ENCODE measurements around the gene SOX18. TPM values are rescaled to one million over a fixed set of nuclear protein-coding genes. Genes with fewer than 3 reads are reported as not detected.
A peak's percentile ranks its signal among the peaks of the same experiment; 100 is the strongest.

SOX18 gene
- total and polyA plus RNA-seq, 2 donors (not counting 1 experiment from before 2014, with no cell fraction given), result not detected

DNA sequence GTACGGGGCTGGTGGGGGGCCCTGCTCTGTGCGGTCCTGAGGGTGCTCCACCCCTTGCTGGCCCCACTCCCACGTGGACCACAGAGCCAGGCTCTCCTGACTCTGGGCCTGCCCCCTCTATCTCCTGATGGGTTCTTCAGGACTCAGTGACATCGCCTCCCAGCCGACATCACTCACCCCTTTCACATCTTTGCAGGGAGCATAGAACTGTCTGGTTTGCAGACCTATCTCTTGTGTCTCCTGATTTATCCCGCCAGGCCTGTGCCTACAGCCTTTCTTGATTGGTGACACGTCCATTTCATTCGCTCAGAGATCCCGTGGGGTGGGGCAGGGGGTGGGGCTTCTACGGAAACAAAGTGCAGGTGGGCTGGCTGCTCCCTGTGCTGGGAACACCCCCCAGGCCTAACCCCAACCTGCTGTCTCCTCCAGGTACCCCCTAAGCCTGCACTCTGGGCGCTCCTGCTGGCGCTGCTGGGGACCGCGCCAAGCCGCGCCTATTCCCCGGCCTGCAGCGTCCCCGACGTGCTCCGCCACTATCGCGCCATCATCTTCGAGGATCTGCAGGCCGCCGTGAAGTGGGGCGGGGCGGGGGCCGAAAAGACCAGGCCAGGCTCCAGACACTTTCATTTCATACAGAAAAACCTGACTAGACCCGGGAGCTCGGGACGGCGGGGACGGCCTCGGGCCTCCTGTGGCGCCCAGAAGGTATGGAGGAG is 11.8 kb downstream of the SOX18 start:
- Histone ChIP-seq H3K27me3 (ENCODE audit: control insufficient read depth, insufficient read depth, low read length) (peaks cover 26% of the 10 kb centered on the region), H3K36me3 (ENCODE audit: control insufficient read depth, insufficient read depth, low read length) (peaks cover 6% of the 10 kb centered on the region), H3K4me2 (ENCODE audit: extremely low read depth, insufficient read depth, low read length) (no peak overlapping the region), H4K20me1 (ENCODE audit: control insufficient read depth, extremely low read depth, insufficient read depth, low read length) (no peaks in the 10 kb centered on the region), H3K4me3 (replicated peaks in 1 of 4; ENCODE audit: control extremely low read depth in 1 of 4, insufficient read depth in 1 of 4, low read depth in 3 of 4, low read length in 4 of 4) (no peak overlapping the region), H3K4me1 (ENCODE audit: control insufficient read depth, extremely low read depth, insufficient read depth, low read length) (no peaks in the 10 kb centered on the region), H3K9ac (ENCODE audit: insufficient read depth, low read length) (no peak overlapping the region), H3K27ac (ENCODE audit: insufficient read depth, low read length) (no peak overlapping the region), H3K9me3 (ENCODE audit: control insufficient read depth, insufficient read depth, low read depth, low read length) (no peaks in the 10 kb centered on the region), H2AFZ (ENCODE audit: low read length) (no peak overlapping the region), H3K79me2 (ENCODE audit: control insufficient read depth, insufficient read depth, low read length) (no peaks in the 10 kb centered on the region)
- TF ChIP-seq EZH2 (IDR thresholded peaks at IDR 0.05; ENCODE audit: low read length, missing control alignments), result peak; percentile 56
- TF ChIP-seq, protein P1, sequence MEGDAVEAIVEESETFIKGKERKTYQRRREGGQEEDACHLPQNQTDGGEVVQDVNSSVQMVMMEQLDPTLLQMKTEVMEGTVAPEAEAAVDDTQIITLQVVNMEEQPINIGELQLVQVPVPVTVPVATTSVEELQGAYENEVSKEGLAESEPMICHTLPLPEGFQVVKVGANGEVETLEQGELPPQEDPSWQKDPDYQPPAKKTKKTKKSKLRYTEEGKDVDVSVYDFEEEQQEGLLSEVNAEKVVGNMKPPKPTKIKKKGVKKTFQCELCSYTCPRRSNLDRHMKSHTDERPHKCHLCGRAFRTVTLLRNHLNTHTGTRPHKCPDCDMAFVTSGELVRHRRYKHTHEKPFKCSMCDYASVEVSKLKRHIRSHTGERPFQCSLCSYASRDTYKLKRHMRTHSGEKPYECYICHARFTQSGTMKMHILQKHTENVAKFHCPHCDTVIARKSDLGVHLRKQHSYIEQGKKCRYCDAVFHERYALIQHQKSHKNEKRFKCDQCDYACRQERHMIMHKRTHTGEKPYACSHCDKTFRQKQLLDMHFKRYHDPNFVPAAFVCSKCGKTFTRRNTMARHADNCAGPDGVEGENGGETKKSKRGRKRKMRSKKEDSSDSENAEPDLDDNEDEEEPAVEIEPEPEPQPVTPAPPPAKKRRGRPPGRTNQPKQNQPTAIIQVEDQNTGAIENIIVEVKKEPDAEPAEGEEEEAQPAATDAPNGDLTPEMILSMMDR (conservative IDR thresholded peaks at IDR 0.05 in 1 of 2, IDR thresholded peaks at IDR 0.05 in 1 of 2; ENCODE audit: low read depth in 1 of 2, low read length in 2 of 2), result no peak
- no peak for DNase-seq (ENCODE audit: low read depth in 2 of 2)

DNA sequence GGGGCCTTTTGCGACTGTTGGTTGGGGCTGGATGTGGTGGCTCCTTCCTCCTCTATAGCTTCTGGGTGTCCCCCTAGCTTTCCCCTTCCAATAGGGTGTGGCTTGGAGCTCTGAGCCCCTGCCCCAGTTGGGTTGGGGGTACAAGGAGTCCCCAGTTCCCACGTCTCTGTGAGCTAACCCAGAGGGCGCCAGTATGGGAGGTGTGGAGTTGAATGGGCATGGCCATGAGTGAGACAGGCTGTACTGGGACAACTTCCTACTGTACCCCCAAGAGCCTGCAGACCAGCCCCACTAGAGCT is 12.3 kb downstream of the SOX18 start:
- no peaks in the 10 kb centered on the region for H3K79me2 ChIP-seq (ENCODE audit: control insufficient read depth, insufficient read depth, low read length)
- no peak overlapping the region for H3K4me2 ChIP-seq (ENCODE audit: extremely low read depth, insufficient read depth, low read length)
- no peak overlapping the region for H3K4me3 ChIP-seq (replicated peaks in 1 of 4; ENCODE audit: control extremely low read depth in 1 of 4, insufficient read depth in 1 of 4, low read depth in 3 of 4, low read length in 4 of 4)
- no peaks in the 10 kb centered on the region for H3K4me1 ChIP-seq (ENCODE audit: control insufficient read depth, extremely low read depth, insufficient read depth, low read length)
- DNase-seq (ENCODE audit: low read depth in 2 of 2), result no peak
- no peaks in the 10 kb centered on the region for H4K20me1 ChIP-seq (ENCODE audit: control insufficient read depth, extremely low read depth, insufficient read depth, low read length)
- no peak overlapping the region for H3K27ac ChIP-seq (ENCODE audit: insufficient read depth, low read length)
- peaks cover 8% of the 10 kb centered on the region for H3K36me3 ChIP-seq (ENCODE audit: control insufficient read depth, insufficient read depth, low read length)
- H3K9ac ChIP-seq (ENCODE audit: insufficient read depth, low read length), result no peak overlapping the region
- TF ChIP-seq, protein P1 (conservative IDR thresholded peaks at IDR 0.05 in 1 of 2, IDR thresholded peaks at IDR 0.05 in 1 of 2; ENCODE audit: low read depth in 1 of 2, low read length in 2 of 2), result no peak
- H2AFZ ChIP-seq (ENCODE audit: low read length), result no peak overlapping the region
- peaks cover 23% of the 10 kb centered on the region for H3K27me3 ChIP-seq (ENCODE audit: control insufficient read depth, insufficient read depth, low read length)
- no peaks in the 10 kb centered on the region for H3K9me3 ChIP-seq (ENCODE audit: control insufficient read depth, insufficient read depth, low read depth, low read length)

DNA sequence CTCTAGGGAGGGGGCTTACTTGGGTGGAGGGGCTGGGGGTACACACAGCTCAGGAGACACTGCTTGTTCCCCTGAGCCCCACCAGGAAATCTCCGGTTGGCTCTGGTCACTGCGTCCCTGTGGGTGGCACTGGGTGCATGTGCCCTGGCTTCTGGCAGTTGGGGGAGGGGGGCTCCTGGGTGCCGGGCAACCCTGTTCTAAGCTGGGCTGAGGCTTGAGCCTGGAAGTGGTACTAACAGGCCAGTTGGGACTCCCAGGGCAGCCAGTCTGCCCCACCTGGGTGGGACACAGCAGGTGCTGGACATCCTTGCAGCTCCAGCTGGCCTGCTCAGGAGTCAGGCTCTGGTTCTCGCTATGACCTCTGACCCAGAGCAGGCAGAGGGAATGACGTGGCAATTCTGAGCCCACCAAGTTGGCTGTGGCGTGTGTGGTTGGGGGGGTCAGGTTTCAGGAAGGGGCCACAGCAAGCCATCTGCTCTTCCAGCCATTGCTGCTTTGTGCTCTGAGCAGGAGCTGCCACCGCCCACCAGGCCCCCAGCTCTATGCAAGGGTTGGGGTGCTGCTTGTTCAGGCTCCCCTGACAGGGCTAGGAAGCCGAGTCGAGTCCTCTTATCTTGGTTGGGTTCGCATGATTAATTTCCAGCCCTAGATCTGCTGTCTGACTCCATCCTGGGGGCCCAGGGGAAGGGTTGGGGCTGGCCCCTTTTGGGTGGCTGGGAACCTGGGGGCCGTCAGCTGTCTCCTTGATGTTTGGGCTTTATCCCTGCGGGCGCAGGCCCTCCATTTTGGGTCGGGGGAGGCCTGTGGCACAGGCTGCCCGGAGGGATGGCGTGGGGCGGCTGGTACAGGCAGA is 12.9 kb downstream of the SOX18 start:
- H4K20me1 ChIP-seq (ENCODE audit: control insufficient read depth, extremely low read depth, insufficient read depth, low read length), result no peaks in the 10 kb centered on the region
- peak in 1 of 2 donors; percentile 41 for DNase-seq (ENCODE audit: low read depth in 2 of 2)

More for the DNA sequence above, 12.9 kb downstream of the SOX18 start:
- no peak overlapping the region for H3K27ac ChIP-seq (ENCODE audit: insufficient read depth, low read length)
- H3K27me3 ChIP-seq (ENCODE audit: control insufficient read depth, insufficient read depth, low read length), result peaks cover 18% of the 10 kb centered on the region
- no peak for TF ChIP-seq EZH2 (IDR thresholded peaks at IDR 0.05; ENCODE audit: low read length, missing control alignments)
- TF ChIP-seq, protein P1 (conservative IDR thresholded peaks at IDR 0.05 in 1 of 2, IDR thresholded peaks at IDR 0.05 in 1 of 2; ENCODE audit: low read depth in 1 of 2, low read length in 2 of 2), result no peak
- no peaks in the 10 kb centered on the region for H3K4me1 ChIP-seq (ENCODE audit: control insufficient read depth, extremely low read depth, insufficient read depth, low read length)
- no peak overlapping the region for H2AFZ ChIP-seq (ENCODE audit: low read length)
- H3K79me2 ChIP-seq (ENCODE audit: control insufficient read depth, insufficient read depth, low read length), result no peaks in the 10 kb centered on the region
- H3K9me3 ChIP-seq (ENCODE audit: control insufficient read depth, insufficient read depth, low read depth, low read length), result no peaks in the 10 kb centered on the region
- H3K4me3 ChIP-seq (replicated peaks in 1 of 4; ENCODE audit: control extremely low read depth in 1 of 4, insufficient read depth in 1 of 4, low read depth in 3 of 4, low read length in 4 of 4), result no peak overlapping the region
- peaks cover 12% of the 10 kb centered on the region for H3K36me3 ChIP-seq (ENCODE audit: control insufficient read depth, insufficient read depth, low read length)
- no peak overlapping the region for H3K9ac ChIP-seq (ENCODE audit: insufficient read depth, low read length)
- no peak overlapping the region for H3K4me2 ChIP-seq (ENCODE audit: extremely low read depth, insufficient read depth, low read length)

Measured in fibroblast of lung (primary cell).